Stimulated activated CD4-positive, alpha-beta T cell treated with anti-CD3 and anti-CD28 coated beads, Interleukin-4, amount 100 ng/mL, for 1 hour (primary cell): ENCODE measurements around the gene DGCR2.

Experiments used
- DNase-seq: peaks from one replicate; pipeline ENCODE4 v3.0.0-alpha.2; 2020

Gene DGCR2

GRCh38 chr22:19126309-19127273 lies 4.4 kb upstream of the DGCR2 start:
- DNase-seq: no peak

- no peak for DNase-seq
Measured at GRCh38 chr22:19125474-19126308, 3.5 kb upstream of the DGCR2 start.

- no peak for DNase-seq
Measured at GRCh38 chr22:19125011-19125410, 2.8 kb upstream of the DGCR2 start.

- no peak for DNase-seq
Measured at GRCh38 chr22:19124377-19124776, 2.2 kb upstream of the DGCR2 start.

GRCh38 chr22:19123936-19124335 lies 1.7 kb upstream of the DGCR2 start:
- DNase-seq: no peak

- DNase-seq: no peak
Measured at GRCh38 chr22:19122752-19123492, 710 bp upstream of the DGCR2 start.

GRCh38 chr22:19121631-19122142 lies 525 bp downstream of the DGCR2 start:
- peak; percentile 37 for DNase-seq

- peak; percentile 42 for DNase-seq
Measured at GRCh38 chr22:19120829-19121630, 1.2 kb downstream of the DGCR2 start.

- DNase-seq: no peak
Measured at GRCh38 chr22:19119949-19120348, 2.3 kb downstream of the DGCR2 start.

GRCh38 chr22:19118329-19118880 lies 3.8 kb downstream of the DGCR2 start:
- DNase-seq: peak; percentile 43

- DNase-seq: no peak
Measured at GRCh38 chr22:19117111-19117512, 5.1 kb downstream of the DGCR2 start.

- no peak for DNase-seq
Measured at GRCh38 chr22:19115628-19116027, 6.6 kb downstream of the DGCR2 start.

- DNase-seq: no peak
Measured at GRCh38 chr22:19114984-19115552, 7.1 kb downstream of the DGCR2 start.

- DNase-seq: no peak
Measured at GRCh38 chr22:19113429-19113828, 8.8 kb downstream of the DGCR2 start.

- DNase-seq: no peak
Measured at GRCh38 chr22:19111584-19111983, 10.6 kb downstream of the DGCR2 start.

GRCh38 chr22:19111140-19111539 lies 11.1 kb downstream of the DGCR2 start:
- DNase-seq: no peak

- DNase-seq: no peak
Measured at GRCh38 chr22:19110646-19111045, 11.6 kb downstream of the DGCR2 start.

- DNase-seq: no peak
Measured at GRCh38 chr22:19110064-19110458, 12.2 kb downstream of the DGCR2 start.

GRCh38 chr22:19109198-19110063 lies 12.8 kb downstream of the DGCR2 start:
- DNase-seq: peak; percentile 27

GRCh38 chr22:19108807-19109197 lies 13.4 kb downstream of the DGCR2 start:
- DNase-seq: no peak
